LNCAP (cell line): ENCODE data around the gene TERT.

Experiments used
- TF ChIP-seq, protein P1 (sequence below): fragments of 450-650 bp; IDR thresholded peaks from 2 replicates; pipeline ENCODE4 v1.5.1; 2017; ENCODE audit warnings: mild to moderate bottlenecking

TERT gene

DNA sequence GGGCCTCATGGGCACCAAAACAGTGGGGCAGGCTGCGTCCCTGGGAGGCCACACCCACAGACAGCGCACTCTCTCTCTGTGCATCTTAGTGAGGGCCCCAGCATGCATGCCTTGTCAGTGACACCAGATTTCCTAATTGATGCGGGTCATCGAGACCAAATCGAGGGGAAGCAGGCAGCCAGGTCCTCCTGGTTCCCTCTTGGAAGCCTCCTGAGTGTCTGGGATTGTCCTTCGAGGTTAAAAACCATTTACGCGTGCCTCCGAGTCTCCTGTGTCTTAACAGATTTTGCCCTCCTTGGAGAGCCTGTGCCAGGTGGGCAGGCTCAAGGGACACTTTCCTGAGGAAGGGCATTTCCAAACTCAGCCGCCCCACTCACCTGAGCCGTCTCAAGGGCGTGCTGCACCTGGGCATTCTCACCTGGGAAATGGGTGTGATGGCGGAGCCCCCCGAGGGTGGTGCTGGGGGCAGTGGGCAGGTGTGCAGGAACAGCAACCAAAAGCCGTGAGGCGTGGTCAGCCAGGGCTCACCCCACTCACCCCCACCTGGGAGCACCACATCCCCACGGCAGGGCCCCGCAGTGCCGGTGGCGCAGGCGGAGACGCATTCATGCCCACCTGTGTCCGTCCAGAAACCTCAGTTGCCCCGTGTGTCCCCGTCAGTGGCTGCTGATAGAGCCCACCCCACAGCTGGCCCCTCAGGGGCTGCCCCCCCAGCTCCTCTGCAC lies 90.7 kb downstream of the TERT start:
- TF ChIP-seq, protein P1, sequence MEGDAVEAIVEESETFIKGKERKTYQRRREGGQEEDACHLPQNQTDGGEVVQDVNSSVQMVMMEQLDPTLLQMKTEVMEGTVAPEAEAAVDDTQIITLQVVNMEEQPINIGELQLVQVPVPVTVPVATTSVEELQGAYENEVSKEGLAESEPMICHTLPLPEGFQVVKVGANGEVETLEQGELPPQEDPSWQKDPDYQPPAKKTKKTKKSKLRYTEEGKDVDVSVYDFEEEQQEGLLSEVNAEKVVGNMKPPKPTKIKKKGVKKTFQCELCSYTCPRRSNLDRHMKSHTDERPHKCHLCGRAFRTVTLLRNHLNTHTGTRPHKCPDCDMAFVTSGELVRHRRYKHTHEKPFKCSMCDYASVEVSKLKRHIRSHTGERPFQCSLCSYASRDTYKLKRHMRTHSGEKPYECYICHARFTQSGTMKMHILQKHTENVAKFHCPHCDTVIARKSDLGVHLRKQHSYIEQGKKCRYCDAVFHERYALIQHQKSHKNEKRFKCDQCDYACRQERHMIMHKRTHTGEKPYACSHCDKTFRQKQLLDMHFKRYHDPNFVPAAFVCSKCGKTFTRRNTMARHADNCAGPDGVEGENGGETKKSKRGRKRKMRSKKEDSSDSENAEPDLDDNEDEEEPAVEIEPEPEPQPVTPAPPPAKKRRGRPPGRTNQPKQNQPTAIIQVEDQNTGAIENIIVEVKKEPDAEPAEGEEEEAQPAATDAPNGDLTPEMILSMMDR, result no peak

DNA sequence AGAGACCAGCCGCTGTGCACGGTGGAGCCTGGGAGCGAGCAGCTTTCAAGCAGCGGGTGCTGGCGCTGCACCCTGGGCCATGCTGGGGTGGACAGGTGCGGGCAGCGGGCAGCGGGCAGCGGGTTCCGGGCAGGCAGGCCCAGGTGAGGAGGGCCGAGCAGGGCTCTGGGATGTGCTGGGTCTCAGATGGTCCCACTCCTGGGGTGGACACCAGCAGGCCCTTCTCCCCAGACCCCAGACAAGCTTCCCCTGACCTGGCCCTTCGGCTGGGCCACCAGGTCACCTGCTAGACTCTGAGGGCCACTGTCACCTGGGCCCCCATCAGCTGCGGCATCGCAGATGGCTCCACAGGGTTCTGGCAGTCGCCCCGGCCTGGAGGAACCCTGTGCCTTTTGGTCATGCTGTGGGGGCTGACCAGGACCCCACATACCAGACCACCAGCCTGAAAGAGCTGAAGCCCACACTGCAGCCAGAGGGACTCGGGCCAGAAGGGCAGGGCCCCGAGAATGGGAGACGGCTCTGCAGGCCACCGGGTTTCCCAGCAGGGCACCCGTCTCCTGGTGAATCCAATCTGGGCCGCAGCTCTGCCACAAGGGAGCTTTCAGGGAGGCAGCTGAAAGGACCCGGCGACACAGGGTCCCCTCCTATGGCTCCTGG lies 91.4 kb downstream of the TERT start:
- TF ChIP-seq, protein P1, result no peak
